ENCODE measurements around the gene BRD3OS. TPM values are rescaled to one million over a fixed set of nuclear protein-coding genes. Genes with fewer than 3 reads are reported as not detected.

BRD3OS gene, protein sequence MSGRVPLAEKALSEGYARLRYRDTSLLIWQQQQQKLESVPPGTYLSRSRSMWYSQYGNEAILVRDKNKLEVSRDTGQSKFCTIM
- total RNA-seq, result 16.3 and 19.1 TPM in 2 replicates

DNA sequence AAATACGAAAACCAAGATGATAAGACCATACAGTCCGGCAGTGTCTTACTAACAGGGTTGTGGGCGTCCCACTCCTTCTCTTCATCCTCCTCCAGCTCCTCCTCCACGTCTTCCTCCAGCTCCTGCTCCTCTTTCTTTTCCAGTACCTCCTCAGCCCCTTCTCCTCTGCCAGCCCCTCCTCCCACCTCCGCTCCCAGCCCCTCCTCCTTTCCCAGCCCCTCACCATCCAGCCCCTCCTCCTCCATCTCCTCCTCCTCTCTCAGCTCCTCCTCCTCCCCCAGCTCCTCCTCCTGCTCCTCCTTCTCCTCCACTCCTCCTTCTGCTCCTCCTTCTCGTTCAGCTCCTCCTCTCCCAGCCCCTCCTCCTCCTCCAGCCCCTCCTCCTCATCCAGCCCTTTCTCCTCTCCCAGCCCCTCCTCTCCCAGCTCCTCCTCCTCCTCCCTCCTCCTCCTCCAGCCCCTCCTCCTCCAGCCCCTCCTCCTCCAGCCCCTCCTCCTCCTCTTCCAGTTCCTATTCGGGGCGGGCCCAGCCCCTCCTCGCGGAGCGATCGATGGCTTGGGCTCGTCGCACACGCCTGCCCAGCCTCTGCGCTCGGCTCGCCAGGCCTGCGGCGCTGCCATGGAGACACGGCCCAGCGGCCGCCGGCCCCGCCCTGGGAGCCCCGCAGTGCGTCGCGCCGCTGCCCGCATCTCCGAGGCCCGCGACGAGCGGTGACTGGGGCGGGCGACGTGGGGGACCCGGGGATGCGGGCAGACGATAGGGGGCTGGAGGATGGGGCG lies at the start of gene BRD3OS:
Gene BRD3OS (plus strand): TSS at position 654 of the 778 bp plus-strand sequence. CDS start 1,267 bp downstream, outside the sequence.

GRCh38 chr9:133991964-133992779 lies 33.1 kb upstream of the BRD3OS start, which contains the start of gene VAV2:
Gene VAV2, minus strand, starts transcription at chr9:133992324. Its CDS starts 46 bp downstream, at chr9:133992278.

GRCh38 chr9:134067904-134068743 lies 42.8 kb downstream of the BRD3OS start, which contains the start of gene BRD3:
Gene BRD3, minus strand, starts transcription at chr9:134068026. Its CDS starts 14,549 bp downstream, at chr9:134053477.

Other genes starting within 250 kb of the BRD3OS start
- 14.8 and 32.8 TPM in 2 replicates for gene VAV2, start 33.2 kb upstream of the BRD3OS start, total RNA-seq
- 8.6 and 17.9 TPM in 2 replicates for gene BRD3, start 42.5 kb downstream of the BRD3OS start, total RNA-seq
- gene WDR5, start 110.6 kb downstream of the BRD3OS start, total RNA-seq, result 14.0 and 21.0 TPM in 2 replicates
- not detected in 2 replicates for gene RNU6ATAC, start 139.1 kb downstream of the BRD3OS start, total RNA-seq

Measured in smooth muscle cell of the umbilical artery (primary cell).